Small intestine (tissue), 7 donors: ENCODE measurements around the gene IFT122. TPM values are rescaled to one million over a fixed set of nuclear protein-coding genes. Genes with fewer than 3 reads are reported as not detected.

Source experiments
- DNase-seq, 2 donors: peaks; one replicate each; pipeline versions ENCODE4 v3.0.0 to v3.0.0-alpha.2; 2013
- FAIRE-seq: peaks from 2 replicates; lab custom pipeline; 2012; peaks lifted over from hg19 to GRCh38; lab: Jason Lieb, UNC
- H3K27ac ChIP-seq, 3 donors: one replicate each; pipeline ENCODE4 v1.5.1; 2013; ENCODE audit warnings: low read length in 2 of 3, mild to moderate bottlenecking in 2 of 3, control low read depth in 1 of 3, inconsistent platforms in 1 of 3, low read depth in 1 of 3, moderate library complexity in 1 of 3
- H3K27me3 ChIP-seq, 3 donors: one replicate each; pipeline ENCODE4 v1.6.1; 2013; ENCODE audit warnings: low read length in 3 of 3, inconsistent platforms in 1 of 3; ENCODE audit not compliant: control insufficient read depth in 3 of 3, insufficient read depth in 3 of 3
- H3K36me3 ChIP-seq, 3 donors: one replicate each; pipeline ENCODE4 v1.6.1; 2013; ENCODE audit warnings: low read length in 3 of 3, inconsistent platforms in 1 of 3, low read depth in 1 of 3, mild to moderate bottlenecking in 1 of 3, moderate library complexity in 1 of 3; ENCODE audit not compliant: control insufficient read depth in 3 of 3, insufficient read depth in 2 of 3
- H3K4me1 ChIP-seq, 3 donors: one replicate each; pipeline ENCODE4 v1.6.1; 2013; ENCODE audit warnings: low read length in 2 of 3, inconsistent platforms in 1 of 3, low read depth in 1 of 3, mild to moderate bottlenecking in 1 of 3, moderate library complexity in 1 of 3; ENCODE audit not compliant: control insufficient read depth in 3 of 3, insufficient read depth in 2 of 3
- H3K4me3 ChIP-seq, 3 donors: one replicate each; pipeline ENCODE4 v1.5.1; 2013; ENCODE audit warnings: low read length in 3 of 3, control low read depth in 1 of 3, inconsistent platforms in 1 of 3, low read depth in 1 of 3, mild to moderate bottlenecking in 1 of 3, moderate library complexity in 1 of 3
- H3K9me3 ChIP-seq, 2 donors: one replicate each; pipeline ENCODE4 v1.6.1; 2013; ENCODE audit warnings: low read depth in 1 of 2, low read length in 1 of 2; ENCODE audit not compliant: control insufficient read depth in 2 of 2, insufficient read depth in 1 of 2
- WGBS, 3 donors: extraction: QIAGEN DNeasy Blood & Tissue Kit; methylation state at CpG; one replicate each; pipeline ENCODE4 v1.1.7; 2013; 5-methylcytosine and 5-hydroxymethylcytosine counted together
- polyA plus RNA-seq, 4 donors: library from polyadenylated mRNA; stranded (reverse) in 3 of 4; unstranded in 1 of 4; fragments of 200-250 nt in 3 of 4; fragments of 120-200 nt in 1 of 4; gene quantifications; one replicate each; pipeline versions ENCODE4 v1.2.1 to v1.2.3, GENCODE V29; 2013
- donor health status: healthy with polysubstance abuse.
- donor health status: control.
- donor health status: control.
- donor health status: Bipolar disorder and iron deficiency.
- donor health status: healthy.

Gene IFT122
- polyA plus RNA-seq, 4 donors: 5.1 to 31.9 (median 9.1) TPM

DNA sequence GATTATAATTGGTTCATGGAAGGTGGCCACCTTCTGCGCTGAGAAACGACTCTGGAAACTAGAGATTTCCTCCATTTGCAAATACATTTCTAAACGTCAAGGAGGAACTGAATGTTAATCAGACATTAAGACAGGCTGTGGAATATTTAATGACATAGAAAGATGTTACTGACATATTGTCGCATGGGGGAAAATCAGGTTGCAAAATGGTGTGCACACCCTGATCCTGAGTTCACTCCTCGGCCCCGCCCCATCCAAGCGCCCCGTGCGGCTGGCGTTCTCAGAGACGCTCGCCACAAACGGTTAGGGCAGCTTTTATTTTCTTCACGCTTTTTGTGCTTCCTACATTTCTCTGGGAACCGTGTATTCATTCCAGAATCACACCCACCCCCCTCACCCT, 113.7 kb downstream of the IFT122 start:
- peaks cover 0 to 36% (median 0%) of the 10 kb centered on the region in 3 donors for H3K36me3 ChIP-seq
- peaks cover 0 to 6% (median 0%) of the 10 kb centered on the region in 3 donors for H3K27me3 ChIP-seq
- H3K27ac ChIP-seq: no peak overlapping the region
- no peak for FAIRE-seq
- H3K4me1 ChIP-seq: peaks cover 0 to 4% (median 0%) of the 10 kb centered on the region in 3 donors
- no peaks in the 10 kb centered on the region for H3K9me3 ChIP-seq
- DNase-seq: peak; percentile 19 to 31
- 17 to 38% (median 25%) methylated on average over 15 of the region's 15 CpGs for WGBS, 3 donors
- H3K4me3 ChIP-seq: no peak overlapping the region

DNA sequence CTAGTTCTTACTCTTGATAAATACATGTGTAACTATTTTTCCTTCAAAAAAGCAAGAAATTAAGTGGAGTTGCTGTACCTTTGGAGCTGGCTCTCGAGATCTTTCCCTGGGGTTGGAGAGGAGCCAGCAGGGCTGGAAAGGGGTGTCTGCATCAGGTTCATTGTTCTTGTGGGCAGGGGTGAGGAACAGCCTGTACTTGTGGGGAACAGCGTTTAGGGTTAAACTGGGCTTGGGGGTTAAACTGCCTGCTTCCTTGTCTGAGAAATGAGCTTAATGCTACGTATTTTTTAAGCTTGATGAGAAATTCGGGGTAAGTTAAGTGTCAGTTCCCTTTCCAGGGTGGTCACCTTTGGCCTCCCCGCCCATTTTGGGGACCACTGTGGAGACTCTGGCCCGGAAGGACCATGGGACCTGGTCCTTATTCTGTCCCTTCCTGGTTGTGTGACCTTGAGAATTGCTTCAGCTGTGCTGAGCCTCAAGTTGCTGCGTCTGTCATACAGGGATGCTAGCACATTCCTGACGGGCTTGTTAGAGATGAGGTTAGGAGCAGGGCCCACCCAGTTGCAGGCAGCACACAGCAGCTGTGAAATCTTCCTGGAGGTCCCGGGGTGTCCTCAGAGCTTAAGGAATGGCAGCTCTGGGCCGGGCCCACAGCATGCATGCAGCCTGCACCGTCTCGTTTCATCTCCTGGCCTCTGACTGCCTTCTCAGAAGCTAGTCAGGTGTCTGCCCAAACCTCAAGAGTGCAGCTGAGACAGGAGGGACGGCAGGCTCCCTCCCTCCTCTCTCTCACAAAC, 114.5 kb downstream of the IFT122 start:
- WGBS, 3 donors: 55 to 64% (median 64%) methylated on average over 13 of the region's 13 CpGs
- Histone ChIP-seq H3K27me3 (peaks cover 0 to 6% (median 0%) of the 10 kb centered on the region in 3 donors), H3K27ac (no peak overlapping the region), H3K36me3 (peaks cover 0 to 45% (median 0%) of the 10 kb centered on the region in 3 donors), H3K4me1 (peaks cover 0 to 8% (median 0%) of the 10 kb centered on the region in 3 donors), H3K9me3 (no peaks in the 10 kb centered on the region), H3K4me3 (no peak overlapping the region)
- DNase-seq (no peak), FAIRE-seq (no peak)

DNA sequence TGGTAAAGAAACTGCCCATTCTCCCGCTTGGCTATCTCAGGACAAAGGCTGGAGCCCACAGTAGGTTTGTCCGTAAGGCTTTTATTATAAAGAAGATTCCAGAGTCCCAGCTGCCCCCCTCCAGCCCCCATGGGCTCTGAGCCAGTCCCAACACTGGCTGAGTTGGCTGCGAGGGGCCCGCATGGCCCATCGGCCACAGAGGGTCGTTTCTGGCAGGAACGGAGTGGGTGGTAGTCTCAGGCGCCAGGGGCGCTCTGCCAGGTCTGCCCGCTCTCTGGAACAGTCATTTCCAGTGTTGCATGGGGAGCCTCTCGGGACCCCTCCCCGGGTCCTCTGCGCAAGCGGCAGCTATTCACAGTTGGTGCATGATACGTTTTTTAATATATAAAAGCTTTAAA, 115.1 kb downstream of the IFT122 start:
- peaks cover 0 to 9% (median 0%) of the 10 kb centered on the region in 3 donors for H3K4me1 ChIP-seq
- H3K36me3 ChIP-seq: peaks cover 0 to 51% (median 0%) of the 10 kb centered on the region in 3 donors
- H3K4me3 ChIP-seq: no peak overlapping the region
- H3K27me3 ChIP-seq: peaks cover 0 to 6% (median 0%) of the 10 kb centered on the region in 3 donors
- FAIRE-seq (no peak), DNase-seq (no peak)
- no peaks in the 10 kb centered on the region for H3K9me3 ChIP-seq
- WGBS, 3 donors: 80 to 88% (median 86%) methylated on average over 15 of the region's 15 CpGs
- H3K27ac ChIP-seq: no peak overlapping the region

DNA sequence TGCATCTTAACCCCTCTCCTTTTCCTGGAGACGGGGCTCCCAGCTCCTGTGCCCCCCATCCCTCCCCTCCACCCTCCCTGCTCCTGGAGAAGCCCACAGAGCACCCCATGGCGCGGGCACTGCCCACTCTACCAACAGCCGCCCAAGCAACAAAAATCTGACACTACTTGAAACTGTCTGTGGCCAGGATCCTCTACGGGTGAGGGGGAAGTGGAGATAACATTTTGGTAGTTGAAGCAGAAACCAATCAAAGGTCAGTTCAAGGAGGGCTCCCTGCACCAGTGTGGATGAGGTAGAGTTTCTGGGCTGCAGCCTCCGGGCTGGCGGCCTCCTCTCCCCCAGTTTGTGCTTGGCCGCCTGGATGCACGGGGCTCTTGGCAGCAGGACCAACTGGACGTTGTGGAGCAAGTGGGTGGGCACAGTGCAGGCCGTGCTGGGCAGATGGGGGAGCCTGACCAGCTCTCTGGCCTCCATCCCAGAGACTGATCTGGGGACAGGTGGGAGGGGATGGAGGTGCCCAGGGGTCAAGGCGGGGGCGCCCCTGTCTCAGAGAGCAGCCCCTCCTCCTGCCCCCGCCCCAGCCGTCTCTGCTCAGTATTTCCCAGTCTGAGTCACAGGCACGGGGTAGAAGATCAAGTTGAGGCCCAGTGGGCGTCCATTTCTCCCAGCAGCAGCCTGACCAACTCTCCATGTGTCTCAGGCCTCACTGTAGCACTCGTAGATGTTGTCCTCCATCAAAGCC, 115.8 kb downstream of the IFT122 start:
- H3K27ac ChIP-seq: no peak overlapping the region
- no peak overlapping the region for H3K4me3 ChIP-seq
- 72 to 81% (median 75%) methylated on average over 14 to 18 of the region's 18 CpGs for WGBS, 3 donors
- H3K4me1 ChIP-seq: peaks cover 0 to 15% (median 0%) of the 10 kb centered on the region in 3 donors
- peaks cover 0 to 54% (median 0%) of the 10 kb centered on the region in 3 donors for H3K36me3 ChIP-seq
- DNase-seq: no peak
- FAIRE-seq: no peak
- H3K9me3 ChIP-seq: no peaks in the 10 kb centered on the region
- peaks cover 0 to 6% (median 0%) of the 10 kb centered on the region in 3 donors for H3K27me3 ChIP-seq

DNA sequence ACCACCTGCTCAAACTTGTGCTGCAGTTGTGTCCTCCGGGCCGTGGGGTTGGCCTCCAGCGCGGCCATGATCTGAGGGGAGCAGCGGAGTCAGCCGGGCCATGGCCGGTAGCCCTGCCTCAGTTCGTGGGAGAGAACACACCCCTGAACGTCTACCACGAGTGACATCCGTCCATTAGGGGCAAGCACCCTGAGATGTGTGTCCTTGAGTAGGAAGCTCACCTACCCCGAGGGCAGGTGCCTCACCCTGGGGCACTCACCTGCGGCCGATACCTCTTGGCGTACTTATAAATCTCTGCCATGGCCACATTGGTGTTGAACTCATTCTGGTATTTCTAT, 116.3 kb downstream of the IFT122 start:
- peaks cover 0 to 54% (median 0%) of the 10 kb centered on the region in 3 donors for H3K36me3 ChIP-seq
- H3K4me1 ChIP-seq: peaks cover 0 to 21% (median 0%) of the 10 kb centered on the region in 3 donors
- DNase-seq (no peak), FAIRE-seq (no peak)
- WGBS, 3 donors: 86 to 91% (median 90%) methylated on average over 15 of the region's 15 CpGs
- no peak overlapping the region for H3K4me3 ChIP-seq
- H3K9me3 ChIP-seq: no peaks in the 10 kb centered on the region
- H3K27me3 ChIP-seq: peaks cover 0 to 6% (median 0%) of the 10 kb centered on the region in 3 donors
- no peak overlapping the region for H3K27ac ChIP-seq

DNA sequence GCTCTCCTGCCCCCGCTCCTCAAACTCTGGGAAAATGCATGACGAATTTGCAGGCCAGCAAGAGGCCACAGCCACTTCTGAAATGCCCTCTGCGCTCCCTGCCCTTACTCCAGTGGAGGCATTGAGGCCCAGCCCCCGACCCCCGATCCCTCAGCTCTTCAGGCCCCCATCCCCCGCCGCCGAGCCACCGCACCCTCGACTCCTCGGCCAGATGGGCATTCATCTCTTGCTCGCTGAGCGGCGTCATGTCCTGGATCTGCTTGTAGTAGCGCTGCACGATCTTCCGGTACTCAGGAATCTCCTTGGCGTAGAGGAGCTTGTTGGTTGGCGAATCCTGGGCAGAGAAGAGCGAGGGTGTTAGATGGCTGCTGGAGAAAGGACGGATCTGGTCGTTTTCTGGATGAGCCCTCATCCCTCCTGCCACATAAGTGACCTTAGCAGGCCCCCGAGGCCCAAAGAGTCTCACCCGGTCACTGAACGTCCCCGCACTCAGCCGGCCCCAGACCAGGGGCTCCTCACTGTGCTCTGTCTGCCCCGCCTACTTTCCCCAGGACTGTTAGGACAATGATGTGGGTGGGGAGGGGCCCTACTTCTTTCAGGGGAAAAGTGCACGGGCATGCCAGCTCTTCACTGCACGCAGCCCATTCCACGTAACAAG, 117.0 kb downstream of the IFT122 start:
- Histone ChIP-seq H3K4me1 (peaks cover 0 to 23% (median 0%) of the 10 kb centered on the region in 3 donors), H3K36me3 (peaks cover 0 to 58% (median 0%) of the 10 kb centered on the region in 3 donors), H3K27ac (no peak overlapping the region), H3K27me3 (peaks cover 0 to 6% (median 0%) of the 10 kb centered on the region in 3 donors), H3K9me3 (no peaks in the 10 kb centered on the region), H3K4me3 (no peak overlapping the region)
- no peak for DNase-seq
- WGBS, 3 donors: 82 to 88% (median 87%) methylated on average over 31 of the region's 31 CpGs
- no peak for FAIRE-seq

DNA sequence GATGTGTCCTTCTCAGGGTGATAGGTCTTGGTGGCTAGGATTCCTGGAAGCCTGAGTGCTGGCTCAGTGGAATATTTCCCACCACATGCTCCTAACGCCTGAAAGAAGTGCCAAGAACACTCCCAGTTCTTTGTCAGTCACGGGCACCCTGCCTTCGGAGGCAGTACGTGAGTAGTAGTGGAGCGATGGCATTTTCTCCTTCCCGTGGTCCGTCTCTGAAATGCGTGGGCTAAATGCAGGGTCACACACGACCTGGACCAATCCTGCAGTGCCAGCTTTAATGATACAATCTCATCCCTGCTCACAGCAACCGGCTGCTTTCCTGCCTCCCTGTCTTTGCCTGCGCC, 117.5 kb downstream of the IFT122 start:
- Histone ChIP-seq H3K4me1 (peaks cover 0 to 23% (median 0%) of the 10 kb centered on the region in 3 donors), H3K4me3 (no peak overlapping the region), H3K27ac (no peak overlapping the region), H3K27me3 (peaks cover 0 to 6% (median 0%) of the 10 kb centered on the region in 3 donors), H3K9me3 (no peaks in the 10 kb centered on the region), H3K36me3 (peaks cover 0 to 59% (median 0%) of the 10 kb centered on the region in 3 donors)
- no peak for FAIRE-seq
- DNase-seq: no peak
- WGBS, 3 donors: 71 to 88% (median 86%) methylated on average over 11 of the region's 11 CpGs
